ENCODE data around the gene MARK3.

MARK3 gene

GRCh38 chr14:103392572-103392971, 7.4 kb downstream of the MARK3 start:
- H3K9ac ChIP-seq: no peak overlapping the region
- no peak overlapping the region for H3K27ac ChIP-seq
- H3K27me3 ChIP-seq: no peaks in the 10 kb centered on the region
- no peaks in the 10 kb centered on the region for H3K9me3 ChIP-seq
- H3K4me2 ChIP-seq: no peak overlapping the region
- no peaks in the 10 kb centered on the region for H3K36me3 ChIP-seq
- no peak for TF ChIP-seq Cebpa-rat (IDR thresholded peaks at IDR 0.05)
- H4K20me1 ChIP-seq: peaks cover 99% of the 10 kb centered on the region
- no peak overlapping the region for H3K4me3 ChIP-seq
- H3K4me1 ChIP-seq: peaks cover 37% of the 10 kb centered on the region

- no peak overlapping the region for H3K4me3 ChIP-seq
- no peak for TF ChIP-seq Cebpa-rat (IDR thresholded peaks at IDR 0.05)
- no peak overlapping the region for H3K4me2 ChIP-seq
- no peaks in the 10 kb centered on the region for H3K27me3 ChIP-seq
- peaks cover 3% of the 10 kb centered on the region; the same call in 1 of the 2 replicates for H3K36me3 ChIP-seq
- H3K9me3 ChIP-seq: no peaks in the 10 kb centered on the region
- H3K27ac ChIP-seq: no peak overlapping the region
- peaks cover 32% of the 10 kb centered on the region for H3K4me1 ChIP-seq
- no peak overlapping the region for H3K9ac ChIP-seq
- peaks cover 99% of the 10 kb centered on the region for H4K20me1 ChIP-seq
Observed at GRCh38 chr14:103393070-103393469, 7.9 kb downstream of the MARK3 start.

- peaks cover 99% of the 10 kb centered on the region for H4K20me1 ChIP-seq
- no peak for TF ChIP-seq Cebpa-rat (IDR thresholded peaks at IDR 0.05)
- H3K4me1 ChIP-seq: peaks cover 25% of the 10 kb centered on the region
- H3K4me3 ChIP-seq: no peak overlapping the region
- peaks cover 6% of the 10 kb centered on the region; the same call in 1 of the 2 replicates for H3K36me3 ChIP-seq
- H3K9ac ChIP-seq: no peak overlapping the region
- H3K9me3 ChIP-seq: peaks cover 4% of the 10 kb centered on the region; the same call in 1 of the 2 replicates
- no peaks in the 10 kb centered on the region for H3K27me3 ChIP-seq
- no peak overlapping the region for H3K27ac ChIP-seq
- peak overlapping the region; percentile 31; the same call in 1 of the 2 replicates for H3K4me2 ChIP-seq
Observed at GRCh38 chr14:103393676-103394626, 8.7 kb downstream of the MARK3 start.

GRCh38 chr14:103395244-103395643, 10.0 kb downstream of the MARK3 start:
- peak overlapping the region; percentile 27 for H3K4me2 ChIP-seq
- H3K4me3 ChIP-seq: no peak overlapping the region
- H4K20me1 ChIP-seq: peaks cover 100% of the 10 kb centered on the region
- H3K36me3 ChIP-seq: peaks cover 6% of the 10 kb centered on the region; the same call in 1 of the 2 replicates
- H3K9ac ChIP-seq: no peak overlapping the region; the same call in 1 of the 2 replicates
- H3K4me1 ChIP-seq: peaks cover 29% of the 10 kb centered on the region
- H3K27ac ChIP-seq: no peak overlapping the region
- peaks cover 4% of the 10 kb centered on the region; the same call in 1 of the 2 replicates for H3K9me3 ChIP-seq
- no peaks in the 10 kb centered on the region for H3K27me3 ChIP-seq
- TF ChIP-seq Cebpa-rat (IDR thresholded peaks at IDR 0.05): no peak

GRCh38 chr14:103396463-103396862, 11.2 kb downstream of the MARK3 start:
- Histone ChIP-seq H3K9me3 (peaks cover 4% of the 10 kb centered on the region; the same call in 1 of the 2 replicates), H3K27ac (no peak overlapping the region), H4K20me1 (peaks cover 100% of the 10 kb centered on the region), H3K9ac (no peak overlapping the region), H3K4me1 (peaks cover 41% of the 10 kb centered on the region), H3K36me3 (peaks cover 6% of the 10 kb centered on the region; the same call in 1 of the 2 replicates), H3K4me2 (no peak overlapping the region), H3K4me3 (no peak overlapping the region), H3K27me3 (no peaks in the 10 kb centered on the region)
- TF ChIP-seq Cebpa-rat (IDR thresholded peaks at IDR 0.05): no peak

GRCh38 chr14:103398427-103399195, 13.4 kb downstream of the MARK3 start:
- Histone ChIP-seq H3K36me3 (peaks cover 6% of the 10 kb centered on the region; the same call in 1 of the 2 replicates), H3K27me3 (no peaks in the 10 kb centered on the region), H3K9me3 (peaks cover 4% of the 10 kb centered on the region; the same call in 1 of the 2 replicates), H3K4me3 (no peak overlapping the region), H3K4me2 (no peak overlapping the region), H3K4me1 (peaks cover 48% of the 10 kb centered on the region), H3K9ac (no peak overlapping the region), H4K20me1 (peaks cover 99% of the 10 kb centered on the region), H3K27ac (no peak overlapping the region)
- TF ChIP-seq Cebpa-rat (IDR thresholded peaks at IDR 0.05): no peak

- H3K27ac ChIP-seq: no peak overlapping the region
- H3K9ac ChIP-seq: no peak overlapping the region
- no peak overlapping the region for H3K4me2 ChIP-seq
- H3K9me3 ChIP-seq: peaks cover 4% of the 10 kb centered on the region; the same call in 1 of the 2 replicates
- H3K4me3 ChIP-seq: no peak overlapping the region
- H3K4me1 ChIP-seq: peaks cover 31% of the 10 kb centered on the region
- no peak for TF ChIP-seq Cebpa-rat (IDR thresholded peaks at IDR 0.05)
- H4K20me1 ChIP-seq: peaks cover 97% of the 10 kb centered on the region
- no peaks in the 10 kb centered on the region for H3K27me3 ChIP-seq
- peaks cover 14% of the 10 kb centered on the region for H3K36me3 ChIP-seq
Observed at GRCh38 chr14:103400537-103400936, 15.3 kb downstream of the MARK3 start.

- Histone ChIP-seq H3K9me3 (peaks cover 4% of the 10 kb centered on the region; the same call in 1 of the 2 replicates), H3K4me3 (no peak overlapping the region), H3K9ac (no peak overlapping the region), H3K4me2 (peak overlapping the region; percentile 51), H4K20me1 (peaks cover 94% of the 10 kb centered on the region), H3K27me3 (no peaks in the 10 kb centered on the region), H3K4me1 (peaks cover 25% of the 10 kb centered on the region), H3K27ac (no peak overlapping the region), H3K36me3 (peaks cover 24% of the 10 kb centered on the region)
- no peak for TF ChIP-seq Cebpa-rat (IDR thresholded peaks at IDR 0.05)
Observed at GRCh38 chr14:103401223-103402214, 16.3 kb downstream of the MARK3 start.
